Smooth muscle cell (in vitro differentiated cells): Measurements from ENCODE around the gene BABAM2. TPM values are rescaled to one million over a fixed set of nuclear protein-coding genes. Genes with fewer than 3 reads are reported as not detected.
A peak's percentile ranks its signal among the peaks of the same experiment; 100 is the strongest.

ENCODE experiments used
- DNase-seq: peaks from one replicate; lab custom pipeline; 2025; ENCODE audit not compliant: unreplicated experiment; lab: John Stamatoyannopoulos, UW
- H2AFZ ChIP-seq: fragments of 200-600 bp; sonication (generic); 2 replicates; pipeline ENCODE4 v1.6.0; 2016; ENCODE audit warnings: antibody characterized with exemption, low read depth, mild to moderate bottlenecking
- H3F3A ChIP-seq: fragments of 200-600 bp; sonication (generic); 2 replicates; pipeline ENCODE4 v1.6.0; 2017; ENCODE audit warnings: antibody characterized with exemption, low read depth
- H3K27ac ChIP-seq: fragments of 200-600 bp; sonication (generic); 2 replicates; pipeline ENCODE4 v1.5.1; 2016; ENCODE audit warnings: low read depth, mild to moderate bottlenecking
- H3K27me3 ChIP-seq: fragments of 200-600 bp; sonication (generic); 2 replicates; pipeline ENCODE4 v1.6.1; 2016; ENCODE audit warnings: low read depth, mild to moderate bottlenecking
- H3K36me3 ChIP-seq: fragments of 200-600 bp; sonication (generic); 2 replicates; pipeline ENCODE4 v1.5.1; 2016; ENCODE audit warnings: low read depth
- H3K4me1 ChIP-seq: fragments of 200-600 bp; sonication (generic); 2 replicates; pipeline ENCODE4 v1.5.1; 2016; ENCODE audit warnings: low read depth
- H3K4me2 ChIP-seq: fragments of 200-600 bp; sonication (generic); 2 replicates; pipeline ENCODE4 v1.6.0; 2016; ENCODE audit warnings: mild to moderate bottlenecking
- H3K4me3 ChIP-seq: fragments of 200-600 bp; sonication (generic); 2 replicates; pipeline ENCODE4 v1.5.1; 2016; ENCODE audit warnings: mild to moderate bottlenecking
- H3K79me2 ChIP-seq: fragments of 200-600 bp; sonication (generic); 2 replicates; pipeline ENCODE4 v1.6.0; 2016; ENCODE audit warnings: low read depth, mild to moderate bottlenecking
- H3K9ac ChIP-seq: fragments of 200-600 bp; sonication (generic); 2 replicates; pipeline ENCODE4 v1.6.0; 2016; ENCODE audit warnings: low read depth
- H3K9me3 ChIP-seq: fragments of 200-600 bp; sonication (generic); replicated peaks from 2 replicates; pipeline ENCODE4 v1.5.1; 2016; ENCODE audit warnings: low read depth
- H4K20me1 ChIP-seq: fragments of 200-600 bp; sonication (generic); 2 replicates; pipeline ENCODE4 v1.6.0; 2016; ENCODE audit warnings: low read depth
- WGBS: methylation state at CpG from one replicate; pipeline ENCODE4 v1.1.7; 2016; ENCODE audit warnings: low lambda C conversion rate; 5-methylcytosine and 5-hydroxymethylcytosine counted together
- polyA plus RNA-seq: library from polyadenylated mRNA; unstranded; fragments of >200 nt; fragmentation: Nextera tagmentation; extraction: Ambion mirVana; gene quantifications from 2 replicates; pipeline ENCODE4 v1.2.1, GENCODE V29; 2016
- total RNA-seq: library from RNA; depleted of rRNA; stranded (reverse); fragments of >200 nt; gene quantifications from 2 replicates; pipeline ENCODE4 v1.2.3, GENCODE V29; 2014
- TF ChIP-seq, protein P1 (sequence below): fragments of 200-600 bp; sonication (generic); IDR thresholded peaks from 2 replicates; pipeline ENCODE4 v1.5.1; 2017; ENCODE audit warnings: borderline replicate concordance, mild to moderate bottlenecking, antibody characterized with exemption; ENCODE audit not compliant: insufficient read depth, poor library complexity, severe bottlenecking

Gene BABAM2
- total and polyA plus RNA-seq, 2 experiments from 2014 or later = 26.5 to 29.1 TPM

DNA sequence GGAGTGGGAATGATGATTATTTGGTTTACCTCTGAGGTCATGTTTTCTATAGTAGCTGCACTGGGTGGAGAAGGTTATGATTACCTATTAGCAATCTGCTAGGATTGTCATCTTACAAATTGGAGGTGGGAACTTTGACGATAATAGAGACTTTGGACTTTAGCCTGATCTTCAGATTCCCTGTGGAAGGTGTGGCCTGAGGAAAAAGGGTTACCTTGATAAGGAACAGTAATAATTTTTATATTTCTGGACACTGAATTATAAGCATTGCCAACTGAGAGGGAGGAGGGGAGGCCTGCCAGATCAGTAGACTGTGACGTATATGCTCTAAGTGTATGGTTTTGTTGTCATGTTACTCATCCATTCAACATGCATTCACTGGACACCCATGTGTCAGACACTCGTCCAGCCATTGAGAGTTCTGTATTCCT, 318.7 kb downstream of the BABAM2 start:
- H3K4me1 ChIP-seq = no peaks in the 10 kb centered on the region
- H4K20me1 ChIP-seq = no peaks in the 10 kb centered on the region
- H3F3A ChIP-seq = no peaks in the 10 kb centered on the region
- WGBS = 72% methylated on average over 3 of the region's 3 CpGs
- no peak for DNase-seq
- no peak overlapping the region for H2AFZ ChIP-seq
- H3K4me2 ChIP-seq = no peak overlapping the region
- no peaks in the 10 kb centered on the region for H3K27me3 ChIP-seq
- H3K79me2 ChIP-seq = no peaks in the 10 kb centered on the region
- H3K36me3 ChIP-seq = no peaks in the 10 kb centered on the region
- TF ChIP-seq, protein P1, sequence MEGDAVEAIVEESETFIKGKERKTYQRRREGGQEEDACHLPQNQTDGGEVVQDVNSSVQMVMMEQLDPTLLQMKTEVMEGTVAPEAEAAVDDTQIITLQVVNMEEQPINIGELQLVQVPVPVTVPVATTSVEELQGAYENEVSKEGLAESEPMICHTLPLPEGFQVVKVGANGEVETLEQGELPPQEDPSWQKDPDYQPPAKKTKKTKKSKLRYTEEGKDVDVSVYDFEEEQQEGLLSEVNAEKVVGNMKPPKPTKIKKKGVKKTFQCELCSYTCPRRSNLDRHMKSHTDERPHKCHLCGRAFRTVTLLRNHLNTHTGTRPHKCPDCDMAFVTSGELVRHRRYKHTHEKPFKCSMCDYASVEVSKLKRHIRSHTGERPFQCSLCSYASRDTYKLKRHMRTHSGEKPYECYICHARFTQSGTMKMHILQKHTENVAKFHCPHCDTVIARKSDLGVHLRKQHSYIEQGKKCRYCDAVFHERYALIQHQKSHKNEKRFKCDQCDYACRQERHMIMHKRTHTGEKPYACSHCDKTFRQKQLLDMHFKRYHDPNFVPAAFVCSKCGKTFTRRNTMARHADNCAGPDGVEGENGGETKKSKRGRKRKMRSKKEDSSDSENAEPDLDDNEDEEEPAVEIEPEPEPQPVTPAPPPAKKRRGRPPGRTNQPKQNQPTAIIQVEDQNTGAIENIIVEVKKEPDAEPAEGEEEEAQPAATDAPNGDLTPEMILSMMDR = no peak
- H3K4me3 ChIP-seq = no peak overlapping the region
- no peak overlapping the region for H3K27ac ChIP-seq
- no peaks in the 10 kb centered on the region for H3K9me3 ChIP-seq
- no peak overlapping the region for H3K9ac ChIP-seq

GRCh38 chr2:28209864-28210263, 319.3 kb downstream of the BABAM2 start:
- Histone ChIP-seq H3F3A (no peaks in the 10 kb centered on the region), H3K36me3 (no peaks in the 10 kb centered on the region), H2AFZ (no peak overlapping the region), H4K20me1 (no peaks in the 10 kb centered on the region), H3K9me3 (no peaks in the 10 kb centered on the region), H3K4me1 (no peaks in the 10 kb centered on the region), H3K4me2 (no peak overlapping the region), H3K79me2 (no peaks in the 10 kb centered on the region), H3K4me3 (no peak overlapping the region), H3K27me3 (no peaks in the 10 kb centered on the region), H3K27ac (peak overlapping the region; percentile 31), H3K9ac (no peak overlapping the region)
- TF ChIP-seq, protein P1 = no peak
- DNase-seq = no peak

DNA sequence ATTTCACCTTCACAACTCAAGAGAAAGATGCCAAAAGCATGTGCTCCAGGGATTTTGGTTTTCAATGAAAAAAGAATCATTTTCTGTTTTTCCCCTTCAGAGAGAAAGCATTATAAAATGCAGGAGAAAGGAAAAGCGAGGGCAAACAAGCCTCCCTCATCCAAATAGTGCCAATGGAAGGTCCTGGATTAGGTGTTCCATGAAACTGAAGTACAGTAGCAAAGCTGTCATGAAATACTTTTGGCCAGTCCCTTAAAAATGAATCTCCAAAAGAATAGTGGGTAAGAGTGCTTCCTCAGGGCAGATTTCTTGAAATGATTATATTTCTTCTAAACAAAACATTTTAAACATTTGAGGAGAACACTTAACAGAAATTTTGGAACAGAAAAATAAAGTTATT, 320.0 kb downstream of the BABAM2 start:
- Histone ChIP-seq H3K36me3 (no peaks in the 10 kb centered on the region), H2AFZ (no peak overlapping the region), H3K79me2 (no peaks in the 10 kb centered on the region), H3K4me1 (no peaks in the 10 kb centered on the region), H3K9me3 (no peaks in the 10 kb centered on the region), H4K20me1 (no peaks in the 10 kb centered on the region), H3F3A (no peaks in the 10 kb centered on the region), H3K4me3 (no peak overlapping the region), H3K27ac (no peak overlapping the region), H3K9ac (no peak overlapping the region), H3K27me3 (no peaks in the 10 kb centered on the region), H3K4me2 (no peak overlapping the region)
- TF ChIP-seq, protein P1 = no peak
- no peak for DNase-seq
- WGBS = 100% methylated on average over 1 of the region's 1 CpG

- H3K36me3 ChIP-seq = no peaks in the 10 kb centered on the region
- WGBS = 88% methylated on average over 2 of the region's 2 CpGs
- no peaks in the 10 kb centered on the region for H4K20me1 ChIP-seq
- H3F3A ChIP-seq = no peaks in the 10 kb centered on the region
- no peak overlapping the region for H3K4me2 ChIP-seq
- H3K9me3 ChIP-seq = no peaks in the 10 kb centered on the region
- peaks cover 3% of the 10 kb centered on the region for H3K4me1 ChIP-seq
- H3K27me3 ChIP-seq = no peaks in the 10 kb centered on the region
- H3K79me2 ChIP-seq = no peaks in the 10 kb centered on the region
- H3K9ac ChIP-seq = no peak overlapping the region
- no peak overlapping the region for H2AFZ ChIP-seq
- H3K27ac ChIP-seq = no peak overlapping the region
- H3K4me3 ChIP-seq = no peak overlapping the region
- no peak for DNase-seq
- TF ChIP-seq, protein P1 = no peak
Observed at GRCh38 chr2:28216331-28216730, 325.8 kb downstream of the BABAM2 start.
